WTC11 (cell line): ENCODE results near the gene TAF5. TPM values are rescaled to one million over a fixed set of nuclear protein-coding genes. Genes with fewer than 3 reads are reported as not detected.

ENCODE experiments used
- AR ChIP-seq: fragments of 250-450 bp; sonication (Bioruptor Pico); IDR thresholded peaks from 2 replicates; pipeline ENCODE4 v1.9.0; 2021; ENCODE audit warnings: mild to moderate bottlenecking
- ARID4B ChIP-seq: sonication (generic); formaldehyde crosslinking; IDR thresholded peaks from 2 replicates; pipeline ENCODE4 v1.8.0; 2023; ENCODE audit warnings: missing genetic modification reagents, mild to moderate bottlenecking, borderline replicate concordance
- ATF2 ChIP-seq: sonication (generic); formaldehyde crosslinking; IDR thresholded peaks from 2 replicates; pipeline ENCODE4 v1.8.1; 2022; ENCODE audit warnings: low read depth, missing genetic modification reagents, borderline replicate concordance
- CTCF ChIP-seq: fragments of 200-600 bp; IDR thresholded peaks from 2 replicates; pipeline ENCODE4 v1.8.0; 2022; ENCODE audit warnings: antibody characterized with exemption
- ERG ChIP-seq: fragments of 250-450 bp; sonication (Bioruptor Pico); IDR thresholded peaks from 2 replicates; pipeline ENCODE4 v1.8.0; 2021; ENCODE audit warnings: mild to moderate bottlenecking
- ETV6 ChIP-seq: sonication (generic); formaldehyde crosslinking; IDR thresholded peaks from 2 replicates; pipeline ENCODE4 v1.8.1; 2022; ENCODE audit warnings: mild to moderate bottlenecking, missing genetic modification reagents
- FOXP1 ChIP-seq: sonication (generic); formaldehyde crosslinking; IDR thresholded peaks from 2 replicates; pipeline ENCODE4 v1.8.0; 2022; ENCODE audit warnings: missing genetic modification reagents, mild to moderate bottlenecking, moderate library complexity, borderline replicate concordance
- JAZF1 ChIP-seq: fragments of 250-450 bp; sonication (Bioruptor Pico); IDR thresholded peaks from 2 replicates; pipeline ENCODE4 v1.9.0; 2021; ENCODE audit warnings: moderate library complexity, mild to moderate bottlenecking, inconsistent platforms
- JUN ChIP-seq: sonication (generic); formaldehyde crosslinking; IDR thresholded peaks from 2 replicates; pipeline ENCODE4 v1.8.0; 2023; ENCODE audit warnings: mild to moderate bottlenecking, missing genetic modification reagents
- MLX ChIP-seq: sonication (generic); formaldehyde crosslinking; IDR thresholded peaks from 2 replicates; pipeline ENCODE4 v1.8.1; 2023; ENCODE audit warnings: mild to moderate bottlenecking, missing genetic modification reagents, moderate library complexity
- SOX15 ChIP-seq: fragments of 250-450 bp; sonication (Bioruptor Pico); IDR thresholded peaks from 2 replicates; pipeline ENCODE4 v1.9.0; 2021; ENCODE audit warnings: mild to moderate bottlenecking
- TCF7 ChIP-seq: sonication (generic); formaldehyde crosslinking; IDR thresholded peaks from 2 replicates; pipeline ENCODE4 v1.8.0; 2022; ENCODE audit warnings: mild to moderate bottlenecking, low read depth, missing genetic modification reagents, moderate library complexity
- USF1 ChIP-seq: sonication (generic); formaldehyde crosslinking; IDR thresholded peaks from 2 replicates; pipeline ENCODE4 v1.8.0; 2022; ENCODE audit warnings: mild to moderate bottlenecking, missing genetic modification reagents
- ZNF532 ChIP-seq: fragments of 250-450 bp; sonication (Bioruptor Pico); IDR thresholded peaks from 2 replicates; pipeline ENCODE4 v1.9.0; 2021; ENCODE audit warnings: mild to moderate bottlenecking, borderline replicate concordance
- total RNA-seq: library from RNA; stranded (reverse); gene quantifications from 3 replicates; pipeline ENCODE4 v1.2.3, GENCODE V29; 2021

The TAF5 gene
- total RNA-seq, 1 experiment from 2014 or later: 14.9 TPM

GRCh38 chr10:103350517-103351260, 17.1 kb upstream of the TAF5 start, which contains the start of gene PCGF6 (continued):
- peak; percentile 55; the same call in 1 of the 2 replicates for TF ChIP-seq ARID4B (CRISPR knock-in tag)
- TF ChIP-seq ZNF532 (CRISPR knock-in tag): no peak
- TF ChIP-seq ATF2: no peak
- no peak for TF ChIP-seq JAZF1 (CRISPR knock-in tag)
- TF ChIP-seq CTCF: no peak
- TF ChIP-seq SOX15 (CRISPR knock-in tag): no peak
- TF ChIP-seq ERG (CRISPR knock-in tag): no peak
- TF ChIP-seq USF1 (CRISPR knock-in tag): no peak
- TF ChIP-seq FOXP1 (CRISPR knock-in tag): peak; percentile 45; the same call in 1 of the 2 replicates
- TF ChIP-seq TCF7 (CRISPR knock-in tag): no peak
- TF ChIP-seq AR (CRISPR knock-in tag): no peak
- TF ChIP-seq ETV6: peak; percentile 66; the same call in 1 of the 2 replicates
- no peak for TF ChIP-seq MLX (CRISPR knock-in tag)
- TF ChIP-seq JUN: no peak
